ENCODE data around the gene SMIM1. TPM values are rescaled to one million over a fixed set of nuclear protein-coding genes. Genes with fewer than 3 reads are reported as not detected.

Gene SMIM1
- total and polyA plus RNA-seq, 2 of the 4 experiments (the other 2 are of a cell fraction) = 0.90 to 3.4 TPM

DNA sequence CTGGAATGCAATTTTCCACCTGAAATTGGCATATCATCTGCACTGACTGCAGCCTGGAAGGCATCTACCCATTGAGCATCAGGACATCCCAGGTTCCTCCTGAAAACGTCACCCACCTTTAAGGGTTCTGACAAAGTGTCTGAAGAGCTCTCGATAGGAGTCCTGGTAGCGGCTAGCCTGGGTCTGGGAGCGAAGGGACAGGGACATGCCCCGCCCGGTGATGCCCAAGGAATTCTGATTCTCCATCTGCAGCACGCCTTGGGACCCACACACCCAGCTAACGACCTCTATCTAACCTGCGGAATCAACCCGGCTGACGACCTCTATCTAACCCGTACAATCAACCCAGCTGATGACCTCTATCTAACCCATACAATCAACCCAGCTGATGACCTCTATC, 33.6 kb upstream of the SMIM1 start:
- POLR2A ChIA-PET (ENCODE audit: unreplicated experiment) = no interaction called here
- Histone ChIP-seq H4K91ac (ENCODE audit: insufficient read depth, low read depth, low read length) (no peak overlapping the region), H2BK20ac (ENCODE audit: low read depth, low read length) (no peak overlapping the region), H3K9me1 (ENCODE audit: insufficient read depth, low read length) (no peaks in the 10 kb centered on the region), H3K9me3 (ENCODE audit: control insufficient read depth, insufficient read depth, low read length) (no peaks in the 10 kb centered on the region), H2BK5ac (ENCODE audit: low read depth, low read length, poor library complexity, severe bottlenecking) (no peak overlapping the region), H3K18ac (ENCODE audit: low read depth, low read length) (no peak overlapping the region), H2BK120ac (ENCODE audit: low read depth, low read length) (no peak overlapping the region), H4K8ac (ENCODE audit: low read depth in 2 of 2, low read length in 2 of 2) (no peak overlapping the region), H3K36me3 (ENCODE audit: control insufficient read depth, insufficient read depth, low read length) (peaks cover 46% of the 10 kb centered on the region), H3K27me3 (ENCODE audit: control insufficient read depth, insufficient read depth, low read length) (no peaks in the 10 kb centered on the region), H2AK5ac (ENCODE audit: low read depth, low read length) (no peak overlapping the region), H3K14ac (replicated peaks; ENCODE audit: low read depth, low read length) (no peak overlapping the region), H4K20me1 (ENCODE audit: insufficient read depth, low read length) (no peaks in the 10 kb centered on the region; the same call in 1 of the 2 replicates), H3K27ac (ENCODE audit: insufficient read depth, low read length) (no peak overlapping the region), H3K4ac (ENCODE audit: low read depth, low read length) (no peak overlapping the region), H2AFZ (replicated peaks; ENCODE audit: low read length, poor library complexity) (no peak overlapping the region), H3K4me1 (ENCODE audit: control insufficient read depth, insufficient read depth, low read length) (no peaks in the 10 kb centered on the region), H2AK9ac (replicated peaks; ENCODE audit: low read depth, low read length, poor library complexity) (no peak overlapping the region), H3K56ac (ENCODE audit: extremely low read depth, insufficient read depth, low read length) (no peak overlapping the region), H3K4me2 (ENCODE audit: low read depth, low read length) (no peak overlapping the region), H4K5ac (ENCODE audit: low read depth, low read length) (no peak overlapping the region), H2BK15ac (ENCODE audit: low read depth, low read length) (no peak overlapping the region), H3K9ac (ENCODE audit: low read depth, low read length) (no peak overlapping the region), H3K23ac (ENCODE audit: low read depth, low read length) (no peak overlapping the region), H3K4me3 (ENCODE audit: insufficient read depth, low read depth, low read length) (no peak overlapping the region), H3K79me1 (ENCODE audit: low read depth in 1 of 2, low read length in 2 of 2) (peaks cover 0 to 2% of the 10 kb centered on the region in 2 experiments; a peak in 1 of 4 replicates)
- no TSS peak for BruUV-seq (replicated peaks)
- intact Hi-C loops (cut with micrococcal nuclease) (no loop called here), in situ Hi-C loops (cut with MboI; ENCODE audit: low sequenced_read_pairs) (no loop called here), dilution Hi-C loops (cut with HindIII; ENCODE audit: low sequenced_read_pairs, unreplicated experiment) (no loop called here)
- no peak for ATAC-seq (ENCODE audit: low read depth)
- CTCF ChIA-PET = no interaction called here
- DNase-seq = no peak
- 80% methylated on average over 3 of the region's 12 CpGs; no CpG with 5 or more reads in 1 of the 2 experiments for WGBS, 2 experiments (ENCODE audit: extremely low coverage in 2 of 2, insufficient read length in 1 of 2)
- TF ChIP-seq, protein P1, sequence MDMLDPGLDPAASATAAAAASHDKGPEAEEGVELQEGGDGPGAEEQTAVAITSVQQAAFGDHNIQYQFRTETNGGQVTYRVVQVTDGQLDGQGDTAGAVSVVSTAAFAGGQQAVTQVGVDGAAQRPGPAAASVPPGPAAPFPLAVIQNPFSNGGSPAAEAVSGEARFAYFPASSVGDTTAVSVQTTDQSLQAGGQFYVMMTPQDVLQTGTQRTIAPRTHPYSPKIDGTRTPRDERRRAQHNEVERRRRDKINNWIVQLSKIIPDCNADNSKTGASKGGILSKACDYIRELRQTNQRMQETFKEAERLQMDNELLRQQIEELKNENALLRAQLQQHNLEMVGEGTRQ (IDR thresholded peaks at IDR 0.05; ENCODE audit: low read depth, low read length) = no peak
- TF ChIP-seq RAD21 (IDR thresholded peaks at IDR 0.05; ENCODE audit: low read length) (no peak), BHLHE40 (IDR thresholded peaks at IDR 0.05; ENCODE audit: low read depth, low read length) (no peak), FOS (IDR thresholded peaks at IDR 0.05; ENCODE audit: low read depth, low read length) (no peak), RCOR1 (IDR thresholded peaks at IDR 0.05; ENCODE audit: insufficient replicate concordance, low read length) (no peak), SMC3 (IDR thresholded peaks at IDR 0.05; ENCODE audit: low read depth, low read length) (no peak), CHD1 (IDR thresholded peaks at IDR 0.05; ENCODE audit: low read depth, low read length) (no peak), MXI1 (IDR thresholded peaks at IDR 0.05; ENCODE audit: borderline replicate concordance, low read depth, low read length) (no peak), POLR2A (IDR thresholded peaks at IDR 0.05; ENCODE audit: low read depth, low read length) (no peak), NFE2L2 (IDR thresholded peaks at IDR 0.05; ENCODE audit: low read depth, low read length) (no peak), MAZ (IDR thresholded peaks at IDR 0.05; ENCODE audit: borderline replicate concordance, low read depth, low read length) (no peak), RFX5 (IDR thresholded peaks at IDR 0.05; ENCODE audit: low read depth, low read length) (no peak), MAFK (IDR thresholded peaks at IDR 0.05; ENCODE audit: low read depth, low read length) (no peak), CEBPB (IDR thresholded peaks at IDR 0.05; ENCODE audit: low read depth, low read length) (no peak)
- TF ChIP-seq, protein P2, sequence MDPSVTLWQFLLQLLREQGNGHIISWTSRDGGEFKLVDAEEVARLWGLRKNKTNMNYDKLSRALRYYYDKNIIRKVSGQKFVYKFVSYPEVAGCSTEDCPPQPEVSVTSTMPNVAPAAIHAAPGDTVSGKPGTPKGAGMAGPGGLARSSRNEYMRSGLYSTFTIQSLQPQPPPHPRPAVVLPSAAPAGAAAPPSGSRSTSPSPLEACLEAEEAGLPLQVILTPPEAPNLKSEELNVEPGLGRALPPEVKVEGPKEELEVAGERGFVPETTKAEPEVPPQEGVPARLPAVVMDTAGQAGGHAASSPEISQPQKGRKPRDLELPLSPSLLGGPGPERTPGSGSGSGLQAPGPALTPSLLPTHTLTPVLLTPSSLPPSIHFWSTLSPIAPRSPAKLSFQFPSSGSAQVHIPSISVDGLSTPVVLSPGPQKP (IDR thresholded peaks at IDR 0.05; ENCODE audit: borderline replicate concordance, low read depth, low read length) = no peak
- TF ChIP-seq, protein P3, sequence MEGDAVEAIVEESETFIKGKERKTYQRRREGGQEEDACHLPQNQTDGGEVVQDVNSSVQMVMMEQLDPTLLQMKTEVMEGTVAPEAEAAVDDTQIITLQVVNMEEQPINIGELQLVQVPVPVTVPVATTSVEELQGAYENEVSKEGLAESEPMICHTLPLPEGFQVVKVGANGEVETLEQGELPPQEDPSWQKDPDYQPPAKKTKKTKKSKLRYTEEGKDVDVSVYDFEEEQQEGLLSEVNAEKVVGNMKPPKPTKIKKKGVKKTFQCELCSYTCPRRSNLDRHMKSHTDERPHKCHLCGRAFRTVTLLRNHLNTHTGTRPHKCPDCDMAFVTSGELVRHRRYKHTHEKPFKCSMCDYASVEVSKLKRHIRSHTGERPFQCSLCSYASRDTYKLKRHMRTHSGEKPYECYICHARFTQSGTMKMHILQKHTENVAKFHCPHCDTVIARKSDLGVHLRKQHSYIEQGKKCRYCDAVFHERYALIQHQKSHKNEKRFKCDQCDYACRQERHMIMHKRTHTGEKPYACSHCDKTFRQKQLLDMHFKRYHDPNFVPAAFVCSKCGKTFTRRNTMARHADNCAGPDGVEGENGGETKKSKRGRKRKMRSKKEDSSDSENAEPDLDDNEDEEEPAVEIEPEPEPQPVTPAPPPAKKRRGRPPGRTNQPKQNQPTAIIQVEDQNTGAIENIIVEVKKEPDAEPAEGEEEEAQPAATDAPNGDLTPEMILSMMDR (conservative IDR thresholded peaks at IDR 0.05; ENCODE audit: low read depth, low read length) = no peak
